A549 (cell line): ENCODE measurements around the gene MUC2.

Experiments used
- MYC ChIP-seq: IDR thresholded peaks from 2 replicates; pipeline ENCODE4 v1.6.1; 2012; ENCODE audit warnings: mild to moderate bottlenecking, inconsistent platforms, low read length, improper control_type of control experiment, borderline replicate concordance
- NR3C1 ChIP-seq: fragments of >200 bp; sonication (Bioruptor Twin); formaldehyde crosslinking; IDR thresholded peaks from 3 replicates; pipeline ENCODE4 v1.6.1; 2017
- TF ChIP-seq, protein P1 (sequence below): fragments of >200 bp; sonication (Bioruptor Twin); formaldehyde crosslinking; IDR thresholded peaks from 3 replicates; pipeline ENCODE4 v1.5.1; 2016

DNA sequence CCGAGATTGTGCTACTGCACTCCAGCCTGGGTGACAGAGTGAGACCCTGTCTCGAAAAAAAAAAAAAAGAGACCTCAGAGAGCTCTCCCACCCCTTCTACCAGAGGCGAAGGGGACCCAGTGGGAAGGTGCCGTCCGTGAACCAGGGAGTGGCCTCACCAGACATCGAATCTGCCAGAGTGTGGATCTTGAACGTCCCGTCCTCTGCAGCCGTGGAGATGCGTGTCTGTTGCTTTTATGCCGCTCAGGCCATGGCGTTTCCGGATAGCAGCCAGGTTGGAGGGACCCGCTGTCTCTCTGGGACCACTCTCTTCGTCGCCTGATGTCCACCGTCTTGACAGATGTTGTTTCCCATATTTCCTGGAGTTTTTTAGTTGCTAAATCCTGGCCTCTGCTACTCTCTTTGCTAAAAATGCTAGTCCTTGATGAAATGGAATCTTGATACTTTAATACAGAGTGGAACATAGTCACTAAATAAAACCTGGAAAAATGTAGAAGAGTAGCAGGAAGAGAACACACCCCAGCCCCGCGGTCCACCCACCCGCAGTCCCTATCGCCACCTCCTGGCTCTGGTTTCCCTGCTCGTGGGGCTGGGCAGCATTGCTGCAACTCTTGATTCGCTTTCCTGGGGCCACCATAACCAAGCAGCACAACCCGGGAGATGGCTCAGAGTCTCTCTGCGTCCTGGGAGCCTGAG, 26.2 kb upstream of the MUC2 start:
- TF ChIP-seq MYC (no peak), NR3C1 (no peak)
- TF ChIP-seq, protein P1, sequence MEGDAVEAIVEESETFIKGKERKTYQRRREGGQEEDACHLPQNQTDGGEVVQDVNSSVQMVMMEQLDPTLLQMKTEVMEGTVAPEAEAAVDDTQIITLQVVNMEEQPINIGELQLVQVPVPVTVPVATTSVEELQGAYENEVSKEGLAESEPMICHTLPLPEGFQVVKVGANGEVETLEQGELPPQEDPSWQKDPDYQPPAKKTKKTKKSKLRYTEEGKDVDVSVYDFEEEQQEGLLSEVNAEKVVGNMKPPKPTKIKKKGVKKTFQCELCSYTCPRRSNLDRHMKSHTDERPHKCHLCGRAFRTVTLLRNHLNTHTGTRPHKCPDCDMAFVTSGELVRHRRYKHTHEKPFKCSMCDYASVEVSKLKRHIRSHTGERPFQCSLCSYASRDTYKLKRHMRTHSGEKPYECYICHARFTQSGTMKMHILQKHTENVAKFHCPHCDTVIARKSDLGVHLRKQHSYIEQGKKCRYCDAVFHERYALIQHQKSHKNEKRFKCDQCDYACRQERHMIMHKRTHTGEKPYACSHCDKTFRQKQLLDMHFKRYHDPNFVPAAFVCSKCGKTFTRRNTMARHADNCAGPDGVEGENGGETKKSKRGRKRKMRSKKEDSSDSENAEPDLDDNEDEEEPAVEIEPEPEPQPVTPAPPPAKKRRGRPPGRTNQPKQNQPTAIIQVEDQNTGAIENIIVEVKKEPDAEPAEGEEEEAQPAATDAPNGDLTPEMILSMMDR: no peak
